Measurements from ENCODE around the gene LRRC71. TPM values are rescaled to one million over a fixed set of nuclear protein-coding genes. Genes with fewer than 3 reads are reported as not detected.

Gene LRRC71
- total and polyA plus RNA-seq, 7 experiments from 2014 or later = not detected

Small RNA genes within 50 kb of the gene (microRNA-seq; reads per million reads assigned to microRNA genes)
- gene MIR765 (ENCODE audit: borderline microRNAs expressed) = not detected

Other genes starting within 250 kb of the LRRC71 start
- under 1 TPM in 1 of 5 experiments, not detected in 4; 0.05 TPM for gene NES, start 243.2 kb upstream of the LRRC71 start, total RNA-seq
- not detected for gene NES, start 243.2 kb upstream of the LRRC71 start, polyA plus RNA-seq
- 1 to 10 TPM in 4 of 5 experiments, under 1 TPM in 1; 0.38 to 2.5 (median 1.4) TPM for gene CRABP2, start 215.0 kb upstream of the LRRC71 start, total RNA-seq
- gene CRABP2, start 215.0 kb upstream of the LRRC71 start, polyA plus RNA-seq = 1 to 10 TPM in 1 of 2 donors, under 1 TPM in 1; 0.40 to 1.1 TPM
- 10 to 100 TPM; 16.0 to 29.8 (median 29.1) TPM for gene METTL25B, start 192.2 kb upstream of the LRRC71 start, total RNA-seq
- gene METTL25B, start 192.2 kb upstream of the LRRC71 start, polyA plus RNA-seq = 1 to 10 TPM; 4.4 to 5.1 TPM
- gene ISG20L2, start 191.9 kb upstream of the LRRC71 start, total RNA-seq = 10 to 100 TPM; 44.7 to 59.9 (median 53.9) TPM
- 10 to 100 TPM; 15.3 to 20.6 TPM for gene ISG20L2, start 191.9 kb upstream of the LRRC71 start, polyA plus RNA-seq
- gene MRPL24, start 179.5 kb upstream of the LRRC71 start, total RNA-seq = 10 to 100 TPM; 19.1 to 68.9 (median 47.2) TPM
- gene MRPL24, start 179.5 kb upstream of the LRRC71 start, polyA plus RNA-seq = 10 to 100 TPM; 86.3 to 98.0 TPM
- gene HDGF, start 169.0 kb upstream of the LRRC71 start, total RNA-seq = 100 to 1,000 TPM in 1 of 5 experiments, 10 to 100 TPM in 4; 64.1 to 224 (median 91.2) TPM
- gene HDGF, start 169.0 kb upstream of the LRRC71 start, polyA plus RNA-seq = 10 to 100 TPM; 25.0 to 39.3 TPM
- gene PRCC, start 153.1 kb upstream of the LRRC71 start, total RNA-seq = 10 to 100 TPM; 53.2 to 88.9 (median 61.7) TPM
- 10 to 100 TPM; 40.9 to 60.8 TPM for gene PRCC, start 153.1 kb upstream of the LRRC71 start, polyA plus RNA-seq
- 100 to 1,000 TPM in 1 of 5 experiments, 10 to 100 TPM in 4; 14.7 to 164 (median 54.3) TPM for gene SH2D2A, start 103.8 kb upstream of the LRRC71 start, total RNA-seq
- gene SH2D2A, start 103.8 kb upstream of the LRRC71 start, polyA plus RNA-seq = 10 to 100 TPM; 12.7 to 15.7 TPM
- gene INSRR, start 61.5 kb upstream of the LRRC71 start, total RNA-seq = under 1 TPM in 1 of 5 experiments, not detected in 4; 0.63 TPM
- not detected for gene INSRR, start 61.5 kb upstream of the LRRC71 start, polyA plus RNA-seq
- gene NTRK1, start 59.8 kb upstream of the LRRC71 start, total RNA-seq = 10 to 100 TPM in 1 of 5 experiments, 1 to 10 TPM in 2, not detected in 2; 3.2 to 17.3 (median 3.3) TPM
- under 1 TPM in 1 of 2 donors, not detected in 1; 0.09 TPM for gene NTRK1, start 59.8 kb upstream of the LRRC71 start, polyA plus RNA-seq
- gene PEAR1, start 26.9 kb upstream of the LRRC71 start, total RNA-seq = under 1 TPM; 0.19 to 0.88 (median 0.30) TPM
- 1 to 10 TPM in 1 of 2 donors, under 1 TPM in 1; 0.82 to 1.2 TPM for gene PEAR1, start 26.9 kb upstream of the LRRC71 start, polyA plus RNA-seq
- 10 to 100 TPM; 25.8 to 54.9 (median 38.8) TPM for gene ARHGEF11, start 125.1 kb downstream of the LRRC71 start, total RNA-seq
- 10 to 100 TPM; 30.4 to 32.1 TPM for gene ARHGEF11, start 125.1 kb downstream of the LRRC71 start, polyA plus RNA-seq
- gene ETV3L, start 179.2 kb downstream of the LRRC71 start, total RNA-seq = not detected
- gene ETV3L, start 179.2 kb downstream of the LRRC71 start, polyA plus RNA-seq = not detected
- 10 to 100 TPM; 31.5 to 72.4 (median 53.3) TPM for gene ETV3, start 217.8 kb downstream of the LRRC71 start, total RNA-seq
- 1 to 10 TPM; 4.5 to 5.7 TPM for gene ETV3, start 217.8 kb downstream of the LRRC71 start, polyA plus RNA-seq